Muscle of leg (tissue), 11 donors: ENCODE data around the gene SCCPDH. TPM values are rescaled to one million over a fixed set of nuclear protein-coding genes. Genes with fewer than 3 reads are reported as not detected.
"Not testable (repeated sequence)": the region's sequence is repeated elsewhere in the genome, so short reads cannot be mapped to it uniquely, and the experiment has no call there.

Experiments
- DNase-seq: peaks from one replicate; pipeline ENCODE4 v3.0.0; 2013
- H3K27ac ChIP-seq: one replicate; pipeline ENCODE4 v1.5.1; 2013; ENCODE audit warnings: mild to moderate bottlenecking, low read length, control low read depth
- H3K27me3 ChIP-seq: one replicate; pipeline ENCODE4 v1.6.1; 2013; ENCODE audit warnings: low read length; ENCODE audit not compliant: control insufficient read depth, insufficient read depth
- H3K36me3 ChIP-seq: one replicate; pipeline ENCODE4 v1.6.1; 2013; ENCODE audit warnings: low read length; ENCODE audit not compliant: control insufficient read depth, insufficient read depth
- H3K4me1 ChIP-seq: one replicate; pipeline ENCODE4 v1.6.1; 2013; ENCODE audit warnings: low read length; ENCODE audit not compliant: control insufficient read depth, insufficient read depth
- H3K4me3 ChIP-seq: one replicate; pipeline ENCODE4 v1.5.1; 2013; ENCODE audit warnings: low read length, control low read depth
- H3K9me3 ChIP-seq: replicated peaks from 2 replicates; pipeline ENCODE4 v1.6.1; 2013; ENCODE audit warnings: low read depth, low read length; ENCODE audit not compliant: control insufficient read depth
- WGBS: methylation state at CpG from one replicate; pipeline ENCODE4 v1.1.5; 2013; ENCODE audit warnings: missing lambda C conversion rate; ENCODE audit not compliant: insufficient coverage; 5-methylcytosine and 5-hydroxymethylcytosine counted together
- polyA plus RNA-seq, 8 donors: library from polyadenylated mRNA; unstranded; fragments of 120-200 nt; gene quantifications; one replicate each; pipeline versions ENCODE4 v1.2.1 to v1.2.3, GENCODE V29; 2013; ENCODE audit warnings: inconsistent platforms in 1 of 8, low replicate concordance in 1 of 8; ENCODE audit not compliant: insufficient read length in 8 of 8, insufficient read depth in 1 of 8
- total RNA-seq: library from RNA; stranded (reverse); fragments of 120-200 nt; gene quantifications from one replicate; pipeline ENCODE4 v1.2.4, GENCODE V29; 2013

Gene SCCPDH
- total and polyA plus RNA-seq, 9 donors: 32.2 to 41.0 (median 35.3) TPM

DNA sequence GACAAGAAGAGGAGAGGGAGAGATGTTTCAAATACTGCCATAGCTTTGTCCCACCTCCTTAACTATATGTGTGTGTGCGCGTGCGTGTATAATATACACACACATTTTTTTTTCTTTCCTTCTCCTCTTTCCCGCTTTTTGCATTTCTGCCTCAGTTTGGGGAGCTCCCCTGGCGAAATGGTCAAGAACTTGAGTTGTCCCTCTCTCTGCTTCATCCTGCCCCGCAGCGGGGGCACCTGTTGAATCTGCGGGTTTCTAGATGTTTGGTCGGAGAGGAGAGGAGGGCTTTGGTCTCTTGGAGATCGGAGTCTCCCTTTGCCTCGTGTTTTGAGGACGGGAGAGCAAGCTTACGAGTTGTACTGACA is 504 bp downstream of the SCCPDH start:
- Histone ChIP-seq H3K9me3 (no peaks in the 10 kb centered on the region), H3K36me3 (peaks cover 26% of the 10 kb centered on the region), H3K4me3 (peak overlapping the region; percentile 83), H3K27me3 (no peaks in the 10 kb centered on the region), H3K4me1 (peaks cover 13% of the 10 kb centered on the region), H3K27ac (peak overlapping the region; percentile 90)
- WGBS: no CpG with 5 or more reads among the region's 13 CpGs
- DNase-seq: peak; percentile 83

DNA sequence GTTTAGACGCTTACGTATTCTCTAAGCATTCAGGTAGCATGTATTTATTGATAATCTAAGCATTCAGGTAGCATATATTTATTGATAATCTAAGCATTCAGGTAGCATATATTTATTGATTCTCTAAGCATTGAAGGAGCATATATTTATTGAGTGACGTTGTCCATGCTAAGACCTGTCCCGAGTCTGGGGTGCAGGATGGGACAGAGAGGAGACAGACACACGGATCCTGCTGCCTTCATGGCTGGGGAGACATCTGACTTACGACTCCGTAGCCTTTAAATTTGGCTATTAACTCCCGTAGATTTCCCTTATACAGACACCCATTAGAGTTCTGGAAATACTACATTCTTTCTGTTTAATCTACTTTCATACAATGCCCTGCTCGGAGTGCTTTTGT is 982 bp downstream of the SCCPDH start:
- 32% methylated on average over 6 of the region's 9 CpGs for WGBS
- H3K27ac ChIP-seq: peak overlapping the region; percentile 90

DNA sequence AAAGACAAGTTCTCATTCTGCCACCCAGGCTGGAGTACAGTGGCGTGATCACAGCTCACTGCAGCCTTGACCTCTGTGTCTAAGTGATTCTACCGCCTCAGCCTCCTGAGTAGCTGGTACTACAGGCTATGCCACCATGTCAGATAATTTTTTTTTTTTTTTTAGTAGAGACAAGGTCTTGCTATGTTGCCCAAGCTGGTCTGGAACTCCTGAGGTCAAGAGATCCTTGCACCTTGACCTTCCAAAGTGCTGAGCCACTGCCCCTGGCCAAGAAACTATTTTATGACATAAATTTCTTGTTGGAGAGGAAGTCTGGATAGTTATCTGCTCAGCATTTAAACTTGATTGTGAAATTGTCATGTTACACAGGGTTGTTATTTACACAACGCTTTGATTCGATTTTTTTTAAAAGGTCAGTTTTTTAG is 2.1 kb downstream of the SCCPDH start:
- no CpG with 5 or more reads among the region's 4 CpGs for WGBS
- Histone ChIP-seq H3K27ac (no peak overlapping the region), H3K27me3 (no peaks in the 10 kb centered on the region), H3K36me3 (peaks cover 40% of the 10 kb centered on the region), H3K4me3 (no peak overlapping the region), H3K9me3 (no peaks in the 10 kb centered on the region), H3K4me1 (peaks cover 13% of the 10 kb centered on the region)
- no peak for DNase-seq

More for the DNA sequence above, 982 bp downstream of the SCCPDH start:
- Histone ChIP-seq H3K36me3 (peaks cover 30% of the 10 kb centered on the region), H3K4me3 (peak overlapping the region; percentile 83), H3K9me3 (no peaks in the 10 kb centered on the region), H3K27me3 (no peaks in the 10 kb centered on the region), H3K4me1 (peaks cover 13% of the 10 kb centered on the region)
- DNase-seq: no peak

- H3K27ac ChIP-seq: no peak overlapping the region
- DNase-seq: peak; percentile 36
- WGBS: no CpG with 5 or more reads among the region's 4 CpGs
- no peaks in the 10 kb centered on the region for H3K9me3 ChIP-seq
- no peak overlapping the region for H3K4me3 ChIP-seq
- H3K4me1 ChIP-seq: peaks cover 13% of the 10 kb centered on the region
- no peaks in the 10 kb centered on the region for H3K27me3 ChIP-seq
- peaks cover 45% of the 10 kb centered on the region for H3K36me3 ChIP-seq
Observed at GRCh38 chr1:246726881-246727280, 2.7 kb downstream of the SCCPDH start.

DNA sequence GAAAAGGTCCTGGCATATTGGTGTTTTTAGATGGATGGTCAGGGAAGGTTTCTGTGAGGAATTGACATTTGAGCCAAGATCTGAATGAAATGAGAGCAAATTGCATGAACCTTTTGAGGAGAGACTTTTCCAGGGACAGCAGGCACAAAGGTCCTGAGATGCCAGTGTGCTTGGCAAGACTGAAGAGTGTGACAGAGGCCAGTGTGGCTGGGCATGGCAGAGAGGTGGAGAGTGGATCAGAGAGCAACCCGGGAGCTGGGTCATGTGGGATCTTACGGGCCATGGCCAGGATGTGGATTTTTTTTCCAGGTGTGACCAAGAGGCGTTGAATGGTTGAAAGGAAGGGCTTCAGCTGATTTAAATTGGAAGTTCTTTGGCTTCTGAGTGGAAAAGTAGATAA is 3.4 kb downstream of the SCCPDH start:
- H3K4me1 ChIP-seq: peaks cover 13% of the 10 kb centered on the region
- 100% methylated on average over 3 of the region's 3 CpGs for WGBS
- no peaks in the 10 kb centered on the region for H3K27me3 ChIP-seq
- H3K36me3 ChIP-seq: peaks cover 47% of the 10 kb centered on the region
- H3K4me3 ChIP-seq: no peak overlapping the region
- no peaks in the 10 kb centered on the region for H3K9me3 ChIP-seq
- no peak for DNase-seq
- no peak overlapping the region for H3K27ac ChIP-seq

DNA sequence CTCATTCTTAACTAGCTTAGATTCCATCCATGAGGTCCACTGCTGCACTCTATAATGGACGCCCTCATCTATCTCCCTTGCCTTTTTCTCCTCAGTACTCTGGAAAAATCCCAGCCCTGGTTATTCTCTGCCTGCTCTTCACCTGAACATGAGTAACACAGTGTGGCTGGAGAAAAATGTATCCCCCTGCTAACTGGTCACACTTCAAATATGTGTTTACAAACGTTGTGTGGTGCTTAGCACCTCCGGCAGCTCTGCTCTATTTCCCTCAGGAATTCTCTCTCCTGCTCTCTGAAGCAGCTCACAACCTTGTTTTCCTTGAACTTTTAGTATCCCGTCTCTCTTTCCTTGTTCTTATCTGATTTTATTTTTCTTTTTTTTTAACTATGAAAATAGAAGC is 4.1 kb downstream of the SCCPDH start:
- WGBS: 89% methylated on average over 2 of the region's 4 CpGs
- H3K36me3 ChIP-seq: peaks cover 53% of the 10 kb centered on the region
- no peak overlapping the region for H3K27ac ChIP-seq
- H3K4me3 ChIP-seq: no peak overlapping the region
- no peaks in the 10 kb centered on the region for H3K27me3 ChIP-seq
- H3K9me3 ChIP-seq: no peaks in the 10 kb centered on the region
- H3K4me1 ChIP-seq: peaks cover 13% of the 10 kb centered on the region
- no peak for DNase-seq

DNA sequence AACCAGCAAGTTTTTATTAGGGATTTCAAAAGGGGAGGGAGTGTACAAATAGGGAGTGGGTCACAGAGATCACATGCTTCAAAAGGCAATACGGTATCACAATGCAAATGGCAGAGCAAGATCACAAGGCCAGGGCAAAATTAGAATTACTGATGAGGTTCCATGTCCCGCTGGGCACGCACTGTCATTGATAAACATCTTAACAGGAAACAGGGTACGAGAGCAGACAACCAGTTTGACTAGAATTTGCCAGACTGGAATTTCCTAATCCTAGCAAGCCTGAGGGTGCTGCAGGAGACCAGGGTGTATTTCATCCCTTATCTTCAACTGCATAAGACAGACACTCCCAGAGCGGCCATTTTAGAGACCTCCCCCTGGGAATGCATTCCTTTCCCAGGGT is 4.8 kb downstream of the SCCPDH start:
- WGBS: 92% methylated on average over 4 of the region's 5 CpGs

DNA sequence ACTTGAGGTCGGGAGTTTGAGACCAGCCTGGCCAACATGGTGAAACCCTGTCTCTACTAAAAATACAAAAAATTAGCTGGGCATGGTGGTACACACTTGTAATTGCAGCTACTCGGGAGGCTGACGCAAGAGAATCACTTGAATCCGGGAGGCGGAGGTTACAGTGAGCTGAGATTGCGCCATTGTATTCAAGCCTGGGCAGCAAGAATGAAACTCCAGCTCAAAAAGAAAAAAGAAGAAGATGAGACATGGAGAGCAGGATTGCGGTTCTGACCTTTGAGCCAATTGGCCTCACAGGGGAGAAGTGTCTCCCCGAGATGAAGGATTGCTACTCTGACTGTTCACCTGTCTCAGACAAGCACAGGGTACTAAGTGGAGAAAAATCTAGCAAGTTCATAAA is 6.6 kb downstream of the SCCPDH start:
- Histone ChIP-seq H3K27ac (no peak overlapping the region), H3K4me3 (no peak overlapping the region), H3K9me3 (no peaks in the 10 kb centered on the region), H3K27me3 (no peaks in the 10 kb centered on the region), H3K4me1 (peaks cover 4% of the 10 kb centered on the region), H3K36me3 (peaks cover 60% of the 10 kb centered on the region)
- DNase-seq: no peak
- WGBS: 98% methylated on average over 7 of the region's 8 CpGs

More for the DNA sequence above, 4.8 kb downstream of the SCCPDH start:
- not testable (repeated sequence) for H3K4me3 ChIP-seq, H3K9me3 ChIP-seq, DNase-seq, H3K27ac ChIP-seq, H3K4me1 ChIP-seq, H3K27me3 ChIP-seq
- H3K36me3 ChIP-seq: peaks cover 57% of the 10 kb centered on the region

DNA sequence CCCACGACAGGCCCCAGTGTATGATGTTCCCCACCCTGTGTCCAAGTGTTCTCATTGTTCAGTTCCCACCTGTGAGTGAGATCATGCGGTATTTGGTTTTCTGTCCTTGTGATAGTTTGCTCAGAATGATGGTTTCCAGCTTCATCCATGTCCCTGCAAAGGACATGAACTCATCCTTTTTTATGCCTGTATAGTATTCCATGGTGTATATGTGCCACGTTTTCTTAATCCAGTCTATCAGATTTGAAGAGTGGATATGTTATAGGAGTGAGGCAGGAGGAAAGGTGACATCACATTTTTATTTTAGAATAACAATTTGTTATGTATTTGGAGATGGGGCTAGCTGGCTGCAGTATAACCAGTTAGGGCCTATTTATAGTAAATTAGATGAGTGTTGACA is 7.7 kb downstream of the SCCPDH start:
- H3K27me3 ChIP-seq, H3K27ac ChIP-seq, H3K9me3 ChIP-seq, H3K4me3 ChIP-seq, H3K4me1 ChIP-seq, DNase-seq: not testable (repeated sequence)
- peaks cover 65% of the 10 kb centered on the region for H3K36me3 ChIP-seq
- WGBS: no CpG with 5 or more reads among the region's 3 CpGs

DNA sequence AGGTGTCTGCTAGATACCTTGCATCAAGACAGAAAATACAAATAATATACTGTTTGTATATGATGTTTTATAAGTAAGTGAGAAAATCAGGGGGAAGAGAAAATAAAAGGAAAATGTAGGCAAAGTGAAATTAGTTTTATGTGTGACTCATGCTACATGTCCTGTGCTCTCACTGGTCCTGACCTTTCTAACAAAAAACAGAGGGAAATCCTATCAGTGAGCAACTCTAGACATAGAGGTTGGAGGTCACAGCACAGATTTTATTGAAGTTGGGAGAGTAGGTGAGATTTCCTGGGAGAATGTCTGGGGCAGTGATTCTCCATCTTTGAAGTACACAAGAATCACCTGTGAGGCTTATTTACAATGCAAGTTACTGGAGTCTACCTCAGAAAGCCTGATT is 9.5 kb downstream of the SCCPDH start:
- Histone ChIP-seq H3K4me1 (no peaks in the 10 kb centered on the region), H3K27ac (no peak overlapping the region), H3K9me3 (no peaks in the 10 kb centered on the region), H3K36me3 (peaks cover 56% of the 10 kb centered on the region), H3K27me3 (no peaks in the 10 kb centered on the region), H3K4me3 (no peak overlapping the region)
- no peak for DNase-seq

- Histone ChIP-seq H3K4me3 (no peak overlapping the region), H3K4me1 (no peaks in the 10 kb centered on the region), H3K27ac (no peak overlapping the region), H3K36me3 (peaks cover 51% of the 10 kb centered on the region), H3K27me3 (no peaks in the 10 kb centered on the region), H3K9me3 (no peaks in the 10 kb centered on the region)
- DNase-seq: no peak
- 100% methylated on average over 1 of the region's 2 CpGs for WGBS
Observed at GRCh38 chr1:246734866-246735265, 10.7 kb downstream of the SCCPDH start.
